GM10248 (cell line): ENCODE data around the gene PRLR.

ENCODE experiments used
- CTCF ChIA-PET: fragments of 300-600 bp; sonication (Branson Sonifier 250); formaldehyde crosslinking; extraction: SDS; loops from one replicate; lab custom pipeline; 2021; ENCODE audit warnings: antibody characterized with exemption; lab: Yijun Ruan, JAX
- POLR2A ChIA-PET: fragments of 350-650 bp; sonication (Branson Sonifier 250); formaldehyde crosslinking; extraction: SDS; loops from one replicate; lab custom pipeline; 2020; ENCODE audit warnings: antibody characterized with exemption; lab: Yijun Ruan, JAX
- DNase-seq: peaks from one replicate; pipeline ENCODE4 v3.0.0; 2012; ENCODE audit errors: extremely low spot score
- TF ChIP-seq, protein P1 (sequence below): IDR thresholded peaks from 2 replicates; pipeline ENCODE4 v1.5.1; 2012; ENCODE audit warnings: mild to moderate bottlenecking, low read depth; ENCODE audit errors: extremely low read depth, missing control alignments, control extremely low read depth

The PRLR gene

GRCh38 chr5:35201291-35201690, 29.0 kb downstream of the PRLR start:
- ChIA-PET CTCF (no interaction called here), POLR2A (no interaction called here)
- no peak for DNase-seq
- TF ChIP-seq, protein P1, sequence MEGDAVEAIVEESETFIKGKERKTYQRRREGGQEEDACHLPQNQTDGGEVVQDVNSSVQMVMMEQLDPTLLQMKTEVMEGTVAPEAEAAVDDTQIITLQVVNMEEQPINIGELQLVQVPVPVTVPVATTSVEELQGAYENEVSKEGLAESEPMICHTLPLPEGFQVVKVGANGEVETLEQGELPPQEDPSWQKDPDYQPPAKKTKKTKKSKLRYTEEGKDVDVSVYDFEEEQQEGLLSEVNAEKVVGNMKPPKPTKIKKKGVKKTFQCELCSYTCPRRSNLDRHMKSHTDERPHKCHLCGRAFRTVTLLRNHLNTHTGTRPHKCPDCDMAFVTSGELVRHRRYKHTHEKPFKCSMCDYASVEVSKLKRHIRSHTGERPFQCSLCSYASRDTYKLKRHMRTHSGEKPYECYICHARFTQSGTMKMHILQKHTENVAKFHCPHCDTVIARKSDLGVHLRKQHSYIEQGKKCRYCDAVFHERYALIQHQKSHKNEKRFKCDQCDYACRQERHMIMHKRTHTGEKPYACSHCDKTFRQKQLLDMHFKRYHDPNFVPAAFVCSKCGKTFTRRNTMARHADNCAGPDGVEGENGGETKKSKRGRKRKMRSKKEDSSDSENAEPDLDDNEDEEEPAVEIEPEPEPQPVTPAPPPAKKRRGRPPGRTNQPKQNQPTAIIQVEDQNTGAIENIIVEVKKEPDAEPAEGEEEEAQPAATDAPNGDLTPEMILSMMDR: no peak

- ChIA-PET POLR2A (no interaction called here), CTCF (interaction anchor here (1.0 kb wide), 2 partner anchors 8 to 15 kb away, joined by 3 read pairs; no protein-coding TSS in a partner anchor)
- TF ChIP-seq, protein P1: no peak
- no peak for DNase-seq
Measured at GRCh38 chr5:35199886-35200285, 30.4 kb downstream of the PRLR start.

- POLR2A ChIA-PET: no interaction called here
- CTCF ChIA-PET: interaction anchor here (1.0 to 1.1 kb wide), 2 partner anchors 14 to 17 kb away, joined by 3 read pairs; no protein-coding TSS in a partner anchor
Measured at GRCh38 chr5:35198686-35199085, 31.6 kb downstream of the PRLR start.

DNA sequence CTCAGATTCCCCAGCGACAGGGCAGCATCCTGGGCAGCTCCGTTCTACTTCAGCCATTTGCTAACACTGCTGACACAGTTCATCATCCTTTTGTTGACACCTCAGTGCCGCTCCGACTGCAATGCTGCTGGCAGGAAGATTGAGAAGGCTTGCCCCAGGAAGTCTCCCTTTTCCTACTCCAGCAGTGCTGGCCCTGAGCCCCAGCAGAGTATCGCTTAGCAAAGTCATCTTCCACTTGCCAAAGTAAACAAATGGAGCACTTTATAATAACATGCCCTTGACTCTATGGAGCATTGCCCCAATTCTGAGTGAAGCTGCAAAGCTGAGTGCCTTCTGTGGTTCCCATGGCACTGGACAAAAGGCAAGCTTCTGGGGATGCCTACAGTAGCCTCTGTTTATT, 32.2 kb downstream of the PRLR start:
- no peak for DNase-seq
- POLR2A ChIA-PET: no interaction called here

More at GRCh38 chr5:35198686-35199085, 31.6 kb downstream of the PRLR start:
- no peak for DNase-seq
- TF ChIP-seq, protein P1: no peak

GRCh38 chr5:35197351-35197750, 32.9 kb downstream of the PRLR start:
- ChIA-PET CTCF (no interaction called here), POLR2A (no interaction called here)
- no peak for DNase-seq
- TF ChIP-seq, protein P1: no peak

More for the DNA sequence above, 32.2 kb downstream of the PRLR start:
- CTCF ChIA-PET: interaction anchor here (1.1 kb wide), 1 partner anchor 15 kb away, joined by 3 read pairs; no protein-coding TSS in a partner anchor
- TF ChIP-seq, protein P1: no peak

GRCh38 chr5:35195472-35195852, 34.8 kb downstream of the PRLR start:
- POLR2A ChIA-PET: no interaction called here
- no peak for DNase-seq
- CTCF ChIA-PET: interaction anchor here (1.2 kb wide), 1 partner anchor 13 kb away, joined by 4 read pairs; no protein-coding TSS in a partner anchor

More at GRCh38 chr5:35195472-35195852, 34.8 kb downstream of the PRLR start:
- TF ChIP-seq, protein P1: no peak
